Right lobe of liver (tissue), 4 donors: Measurements from ENCODE around the gene SMIM38.

Source experiments
- CTCF ChIP-seq, 4 donors: fragments of 200-600 bp in 3 of 4; fragments of 450-650 bp in 1 of 4; IDR thresholded peaks; one replicate each; pipeline versions ENCODE4 v1.5.1 to v1.8.0; 2016 to 2022; ENCODE audit warnings: antibody characterized with exemption in 4 of 4, mild to moderate bottlenecking in 2 of 4
- POLR2A ChIP-seq: fragments of 450-650 bp; IDR thresholded peaks from one replicate; pipeline ENCODE4 v1.6.1; 2017; ENCODE audit warnings: antibody characterized with exemption, mild to moderate bottlenecking
- donor health status: DM: no; HTN: no; CAD: no.
- donor health status: DM: no; HTN: no; CAD: no.
- donor health status: DM: no; HTN: yes; CAD: no.

GRCh38 chr11:69129647-69130046 is 26.1 kb upstream of the SMIM38 start:
- TF ChIP-seq CTCF (IDR thresholded peaks at IDR 0.05) = no peak
- TF ChIP-seq POLR2A = no peak
